HG02840 (cell line): ENCODE data around the gene UBXN2A.
"Not testable (repeated sequence)": the region's sequence is repeated elsewhere in the genome, so short reads cannot be mapped to it uniquely, and the experiment has no call there.

ENCODE experiments used
- ATAC-seq: cut with Tn5 transposase; IDR thresholded peaks from one replicate; pipeline ENCODE4 v1.9.1; 2021; ENCODE audit warnings: mild to moderate bottlenecking, moderate library complexity, moderate number of reproducible peaks; ENCODE audit not compliant: unreplicated experiment, low FRiP score

Gene UBXN2A

DNA sequence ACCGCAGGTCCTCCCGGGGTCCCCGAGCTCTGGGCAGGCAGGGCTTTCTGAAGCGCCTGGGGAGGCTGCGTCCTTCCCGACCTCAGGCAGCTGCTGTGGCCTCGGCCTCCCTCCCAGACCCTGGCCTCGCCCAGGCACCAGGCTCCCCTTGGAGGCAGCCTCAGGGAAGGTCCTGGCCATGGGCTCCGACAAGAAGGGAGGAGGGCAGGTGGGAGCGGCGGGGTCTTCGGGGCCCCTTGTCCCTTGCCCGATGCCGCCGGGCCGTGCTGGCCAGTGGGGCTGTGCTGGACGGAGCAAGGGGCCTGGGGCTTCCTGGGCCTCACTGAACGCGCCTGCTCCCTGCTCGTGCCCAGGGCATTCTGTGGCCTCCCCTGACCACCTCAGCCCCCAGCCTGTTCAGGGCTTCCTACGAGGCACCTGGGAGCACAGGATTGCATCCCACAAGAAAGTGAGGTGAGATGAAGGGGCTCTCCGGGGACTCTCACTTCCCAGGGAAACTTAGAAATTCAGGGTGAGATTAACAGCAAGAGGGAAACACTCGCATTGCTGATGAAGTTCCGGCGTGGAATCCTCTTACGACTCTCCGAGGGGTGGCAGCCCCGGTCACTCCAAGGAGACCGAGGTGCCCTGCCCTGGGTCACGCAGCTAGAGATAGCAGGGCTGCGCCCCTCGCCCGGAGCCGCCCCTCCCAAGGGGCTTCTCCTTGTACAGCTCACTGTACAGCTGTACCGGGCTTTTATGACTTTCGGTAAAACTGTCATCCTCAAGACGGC, 70.4 kb downstream of the UBXN2A start:
- ATAC-seq: no peak

- no peak for ATAC-seq
These were observed 71.2 kb downstream of the UBXN2A start for GRCh38 chr2:24011250-24012104.

- ATAC-seq: no peak
These were observed 72.4 kb downstream of the UBXN2A start for GRCh38 chr2:24012521-24013188.

DNA sequence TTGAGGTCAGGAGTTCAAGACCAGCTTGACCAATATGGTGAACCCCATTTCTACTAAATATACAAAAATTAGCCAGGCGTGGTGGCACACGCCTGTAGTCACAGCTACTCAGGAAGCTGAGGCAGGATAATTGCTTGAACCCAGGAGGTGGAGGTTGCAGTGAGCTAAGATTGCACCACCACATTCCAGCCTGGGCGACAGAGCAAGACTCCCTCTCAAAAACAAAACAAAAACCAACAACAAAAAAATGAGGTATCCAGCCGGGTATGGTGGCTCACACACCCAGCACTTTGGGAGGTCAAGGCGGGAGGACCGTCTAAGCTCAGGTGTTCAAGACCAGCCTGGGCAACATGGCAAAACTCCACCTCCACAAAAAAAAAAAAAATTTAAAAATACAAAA, 74.6 kb downstream of the UBXN2A start:
- not testable (repeated sequence) for ATAC-seq

- ATAC-seq: no peak
These were observed 75.5 kb downstream of the UBXN2A start for GRCh38 chr2:24015562-24016375.

GRCh38 chr2:24016376-24016761, 76.1 kb downstream of the UBXN2A start:
- no peak for ATAC-seq

DNA sequence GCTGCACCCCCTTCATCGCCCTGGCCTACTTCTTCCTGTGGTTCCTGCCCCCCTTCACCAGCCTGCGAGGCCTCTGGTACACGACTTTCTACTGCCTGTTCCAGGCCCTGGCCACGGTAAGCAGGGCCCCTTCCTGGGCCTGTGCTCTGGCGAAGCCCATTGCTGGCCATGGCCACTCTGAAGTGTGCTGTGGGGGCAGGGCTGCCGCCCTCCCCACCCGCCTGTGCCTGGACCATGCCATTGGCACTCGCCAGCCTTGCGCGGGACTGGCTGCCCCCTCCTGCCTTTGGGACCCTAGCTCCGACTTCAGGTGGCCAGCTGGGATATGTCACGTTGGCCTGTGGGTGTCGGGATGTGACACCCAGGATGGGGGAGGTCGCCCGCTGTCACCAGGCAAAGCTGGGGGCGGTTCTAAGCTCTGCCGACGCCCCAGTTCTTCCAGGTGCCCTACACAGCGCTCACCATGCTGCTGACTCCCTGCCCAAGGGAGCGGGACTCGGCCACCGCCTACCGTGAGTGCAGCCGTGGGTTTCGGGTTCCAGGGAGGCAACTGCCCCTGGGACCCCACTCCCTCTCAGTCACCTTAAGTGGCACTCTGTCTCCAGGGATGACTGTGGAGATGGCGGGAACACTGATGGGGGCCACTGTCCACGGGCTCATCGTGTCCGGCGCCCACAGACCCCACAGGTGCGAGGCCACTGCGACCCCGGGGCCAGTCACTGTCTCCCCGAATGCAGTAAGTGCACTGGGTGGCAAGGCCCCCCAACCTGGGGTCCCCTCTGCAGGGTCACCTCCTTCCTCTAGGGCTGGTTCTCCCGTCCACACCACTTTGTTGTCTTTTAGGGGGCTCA, 76.8 kb downstream of the UBXN2A start:
- no peak for ATAC-seq

DNA sequence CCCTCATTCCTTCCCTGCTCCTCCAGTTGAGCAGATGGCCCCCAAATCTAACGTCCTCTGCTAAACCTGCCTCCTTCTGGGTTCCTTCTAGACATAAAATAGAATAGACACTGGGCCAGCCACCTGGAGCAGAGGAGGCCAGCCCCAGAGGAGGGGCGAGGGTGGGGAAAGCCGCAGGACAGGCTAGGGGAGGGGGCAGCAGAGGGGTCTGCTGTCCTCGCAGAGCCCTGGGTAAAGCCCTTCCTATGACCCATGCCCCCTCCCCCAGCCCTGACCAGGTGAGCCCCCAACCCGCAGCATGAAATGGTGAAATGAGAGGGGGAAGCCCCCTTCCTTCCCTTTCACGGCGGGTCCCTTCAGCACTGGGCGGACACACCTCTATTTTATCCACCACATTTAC, 77.4 kb downstream of the UBXN2A start:
- no peak for ATAC-seq

DNA sequence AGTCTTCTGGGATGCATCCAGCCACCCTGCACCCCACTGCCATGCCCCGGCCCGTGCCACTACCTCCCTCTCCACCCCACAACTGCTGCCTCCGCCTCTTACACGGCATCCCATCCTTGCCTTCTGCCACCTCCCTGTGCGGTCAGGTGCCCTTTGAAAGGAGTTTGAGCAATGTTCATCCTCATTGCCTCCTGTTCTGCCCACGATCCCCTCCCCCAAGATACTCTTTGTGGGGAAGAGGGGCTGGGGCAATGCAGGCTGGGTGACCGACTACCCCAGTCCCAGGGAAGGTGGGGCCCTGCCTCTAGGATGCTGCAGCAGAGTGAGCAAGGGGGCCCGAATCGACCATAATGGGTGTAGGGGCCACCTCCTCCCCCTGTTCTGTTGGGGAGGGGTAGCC, 78.0 kb downstream of the UBXN2A start:
- no peak for ATAC-seq

GRCh38 chr2:24019729-24020128, 79.5 kb downstream of the UBXN2A start:
- no peak for ATAC-seq

- ATAC-seq: no peak
These were observed 80.0 kb downstream of the UBXN2A start for GRCh38 chr2:24020244-24020643.

DNA sequence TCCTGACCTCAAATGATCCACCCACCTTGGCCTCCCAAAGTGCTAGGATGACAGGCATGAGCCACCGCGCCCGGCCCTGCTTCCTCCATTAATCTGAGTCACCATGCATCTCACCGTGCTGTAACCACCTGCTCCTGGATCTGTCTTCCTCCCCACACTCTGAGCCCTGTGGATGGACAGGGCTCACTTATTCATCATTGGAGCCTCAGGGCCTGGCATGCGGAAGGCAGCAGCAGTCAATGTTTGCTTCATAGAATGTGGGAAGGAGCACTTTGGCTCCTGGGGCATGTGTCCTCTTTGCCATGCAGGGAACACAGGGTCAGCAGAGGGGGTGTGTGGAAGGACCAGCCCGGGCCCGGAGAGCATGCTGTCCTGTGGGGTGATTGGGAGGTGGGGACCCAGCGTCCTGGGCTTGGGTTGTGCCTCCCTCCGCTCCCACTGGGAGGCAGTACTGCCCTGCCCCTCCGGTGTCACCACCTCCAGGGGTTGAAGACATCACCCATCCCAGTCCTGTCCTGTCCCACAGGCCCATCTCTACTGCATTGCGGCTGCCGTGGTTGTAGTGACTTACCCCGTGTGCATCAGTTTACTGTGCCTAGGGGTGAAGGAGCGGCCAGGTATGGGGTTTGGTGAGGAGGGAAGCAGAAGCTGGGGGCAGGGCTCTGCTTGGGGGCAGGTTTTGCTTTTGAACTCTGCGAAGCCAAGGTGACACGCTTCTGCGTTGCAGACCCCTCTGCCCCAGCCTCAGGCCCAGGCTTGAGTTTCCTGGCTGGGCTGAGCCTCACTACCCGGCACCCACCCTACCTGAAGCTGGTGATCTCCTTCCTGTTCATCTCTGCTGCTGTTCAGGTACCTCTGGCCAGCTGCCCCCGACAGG, 81.1 kb downstream of the UBXN2A start:
- ATAC-seq: no peak

GRCh38 chr2:24022324-24022974, 82.2 kb downstream of the UBXN2A start:
- ATAC-seq: no peak

DNA sequence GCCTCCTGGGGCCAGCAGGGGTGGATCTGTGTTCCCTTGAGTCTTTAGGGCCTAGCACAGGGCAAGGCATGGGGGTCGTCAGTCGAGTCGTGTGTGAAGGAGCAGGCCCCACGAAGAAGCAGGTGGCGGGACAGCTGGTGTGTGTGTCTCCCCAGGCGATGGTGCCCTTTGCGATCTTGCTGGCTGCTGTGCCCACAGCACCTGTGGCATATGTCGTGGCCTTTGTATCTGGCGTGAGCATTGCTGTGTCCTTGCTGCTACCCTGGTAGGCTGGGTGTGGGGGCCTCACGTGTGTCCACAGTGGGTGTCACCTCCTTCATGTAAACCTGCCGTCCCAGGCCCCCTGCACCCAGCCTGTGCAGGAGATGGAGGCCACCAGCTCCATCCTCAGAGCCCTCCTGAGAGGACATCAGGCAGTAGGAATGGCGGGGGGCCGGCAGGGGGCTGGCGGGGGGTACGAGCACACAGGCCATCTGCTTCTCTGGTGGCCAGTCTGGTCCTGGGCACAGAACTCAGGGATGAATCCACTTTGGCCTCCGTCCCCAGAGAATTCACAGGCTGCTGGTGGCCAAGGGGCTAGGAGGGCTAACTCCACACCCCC, 82.8 kb downstream of the UBXN2A start:
- ATAC-seq: no peak

GRCh38 chr2:24024018-24024417, 83.8 kb downstream of the UBXN2A start:
- ATAC-seq: no peak

GRCh38 chr2:24024996-24025663, 84.9 kb downstream of the UBXN2A start:
- ATAC-seq: no peak

GRCh38 chr2:24026233-24026632, 86.0 kb downstream of the UBXN2A start:
- ATAC-seq: no peak
